HCT116 (cell line): ENCODE measurements around the gene G0S2.

ENCODE experiments used
- CTCF ChIP-seq, 3 experiments: fragments of 200-600 bp in 1 of 3; sonication (generic) in 1 of 3; IDR thresholded peaks in 2 of 3; conservative IDR thresholded peaks in 1 of 3; 2 replicates each; pipeline ENCODE4 v1.5.1; 2012 to 2017; ENCODE audit warnings: low read depth in 2 of 3, low read length in 2 of 3, antibody characterized with exemption in 1 of 3, borderline replicate concordance in 1 of 3, control low read depth in 1 of 3, mild to moderate bottlenecking in 1 of 3, mixed read lengths in 1 of 3, mixed run types in 1 of 3, moderate library complexity in 1 of 3; ENCODE audit not compliant: insufficient read depth in 1 of 3
- JUND ChIP-seq: IDR thresholded peaks from 2 replicates; pipeline ENCODE4 v1.6.1; 2012
- POLR2AphosphoS5 ChIP-seq: IDR thresholded peaks from 2 replicates; pipeline ENCODE4 v1.6.1; 2011; ENCODE audit warnings: mild to moderate bottlenecking, low read depth, low read length, moderate library complexity
- YY1 ChIP-seq: IDR thresholded peaks from 2 replicates; pipeline ENCODE4 v1.6.1; 2011; ENCODE audit warnings: low read length, low read depth, moderate library complexity, mild to moderate bottlenecking; ENCODE audit not compliant: insufficient replicate concordance; ENCODE audit errors: extremely low read depth

DNA sequence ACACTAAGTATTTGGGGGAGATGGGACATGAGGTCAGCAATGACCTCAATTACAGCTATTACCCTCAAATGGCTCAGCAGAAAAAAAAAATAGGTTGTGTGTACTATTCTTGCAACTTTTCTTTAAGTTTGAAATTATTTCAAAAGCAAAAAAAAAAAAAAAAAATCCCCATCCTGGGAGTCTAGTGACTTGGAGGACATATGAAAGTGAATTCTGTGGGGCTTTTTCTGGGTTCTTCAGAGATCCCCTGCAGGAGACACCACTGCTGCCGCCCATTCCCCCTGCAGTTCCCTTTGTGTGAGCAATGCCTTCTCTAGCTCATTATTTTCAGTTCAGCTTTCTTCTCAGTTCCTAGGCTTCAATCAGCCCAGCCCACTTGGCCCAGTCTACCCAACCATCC, 46.1 kb downstream of the G0S2 start:
- TF ChIP-seq CTCF (IDR thresholded peaks at IDR 0.05 in 2 of 3, conservative IDR thresholded peaks at IDR 0.05 in 1 of 3; ENCODE audit: borderline replicate concordance in 1 of 3, insufficient read depth in 1 of 3, low read depth in 2 of 3, low read length in 2 of 3) (no peak), JUND (no peak), POLR2AphosphoS5 (no peak), YY1 (no peak)
